ENCODE results near the gene POP5.
A peak's percentile ranks its signal among the peaks of the same experiment; 100 is the strongest.

The POP5 gene

GRCh38 chr12:120529641-120530417, 51.4 kb downstream of the POP5 start:
- peak in 1 of 2 experiments; percentile 43 for DNase-seq (ENCODE audit: low read depth in 1 of 2, low spot score in 1 of 2)
- Histone ChIP-seq H3K4me3 (replicated peaks; ENCODE audit: insufficient read depth, low read length) (peak overlapping the region; percentile 90), H3K27ac (replicated peaks) (peak overlapping the region; percentile 98), H3K27me3 (ENCODE audit: insufficient read depth, poor library complexity, severe bottlenecking) (no peaks in the 10 kb centered on the region)
- TF ChIP-seq GABPA (IDR thresholded peaks at IDR 0.05; ENCODE audit: low read depth), result no peak
- TF ChIP-seq SPI1 (IDR thresholded peaks at IDR 0.05; ENCODE audit: borderline replicate concordance, low read depth), result no peak
- no peak for TF ChIP-seq CTCF (IDR thresholded peaks at IDR 0.05; ENCODE audit: insufficient read depth, low read length)
- TF ChIP-seq POLR2AphosphoS5 (IDR thresholded peaks at IDR 0.05; ENCODE audit: low read depth), result no peak
- TF ChIP-seq, protein P1, sequence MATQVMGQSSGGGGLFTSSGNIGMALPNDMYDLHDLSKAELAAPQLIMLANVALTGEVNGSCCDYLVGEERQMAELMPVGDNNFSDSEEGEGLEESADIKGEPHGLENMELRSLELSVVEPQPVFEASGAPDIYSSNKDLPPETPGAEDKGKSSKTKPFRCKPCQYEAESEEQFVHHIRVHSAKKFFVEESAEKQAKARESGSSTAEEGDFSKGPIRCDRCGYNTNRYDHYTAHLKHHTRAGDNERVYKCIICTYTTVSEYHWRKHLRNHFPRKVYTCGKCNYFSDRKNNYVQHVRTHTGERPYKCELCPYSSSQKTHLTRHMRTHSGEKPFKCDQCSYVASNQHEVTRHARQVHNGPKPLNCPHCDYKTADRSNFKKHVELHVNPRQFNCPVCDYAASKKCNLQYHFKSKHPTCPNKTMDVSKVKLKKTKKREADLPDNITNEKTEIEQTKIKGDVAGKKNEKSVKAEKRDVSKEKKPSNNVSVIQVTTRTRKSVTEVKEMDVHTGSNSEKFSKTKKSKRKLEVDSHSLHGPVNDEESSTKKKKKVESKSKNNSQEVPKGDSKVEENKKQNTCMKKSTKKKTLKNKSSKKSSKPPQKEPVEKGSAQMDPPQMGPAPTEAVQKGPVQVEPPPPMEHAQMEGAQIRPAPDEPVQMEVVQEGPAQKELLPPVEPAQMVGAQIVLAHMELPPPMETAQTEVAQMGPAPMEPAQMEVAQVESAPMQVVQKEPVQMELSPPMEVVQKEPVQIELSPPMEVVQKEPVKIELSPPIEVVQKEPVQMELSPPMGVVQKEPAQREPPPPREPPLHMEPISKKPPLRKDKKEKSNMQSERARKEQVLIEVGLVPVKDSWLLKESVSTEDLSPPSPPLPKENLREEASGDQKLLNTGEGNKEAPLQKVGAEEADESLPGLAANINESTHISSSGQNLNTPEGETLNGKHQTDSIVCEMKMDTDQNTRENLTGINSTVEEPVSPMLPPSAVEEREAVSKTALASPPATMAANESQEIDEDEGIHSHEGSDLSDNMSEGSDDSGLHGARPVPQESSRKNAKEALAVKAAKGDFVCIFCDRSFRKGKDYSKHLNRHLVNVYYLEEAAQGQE (IDR thresholded peaks at IDR 0.05; ENCODE audit: insufficient replicate concordance, low read depth), result no peak

DNA sequence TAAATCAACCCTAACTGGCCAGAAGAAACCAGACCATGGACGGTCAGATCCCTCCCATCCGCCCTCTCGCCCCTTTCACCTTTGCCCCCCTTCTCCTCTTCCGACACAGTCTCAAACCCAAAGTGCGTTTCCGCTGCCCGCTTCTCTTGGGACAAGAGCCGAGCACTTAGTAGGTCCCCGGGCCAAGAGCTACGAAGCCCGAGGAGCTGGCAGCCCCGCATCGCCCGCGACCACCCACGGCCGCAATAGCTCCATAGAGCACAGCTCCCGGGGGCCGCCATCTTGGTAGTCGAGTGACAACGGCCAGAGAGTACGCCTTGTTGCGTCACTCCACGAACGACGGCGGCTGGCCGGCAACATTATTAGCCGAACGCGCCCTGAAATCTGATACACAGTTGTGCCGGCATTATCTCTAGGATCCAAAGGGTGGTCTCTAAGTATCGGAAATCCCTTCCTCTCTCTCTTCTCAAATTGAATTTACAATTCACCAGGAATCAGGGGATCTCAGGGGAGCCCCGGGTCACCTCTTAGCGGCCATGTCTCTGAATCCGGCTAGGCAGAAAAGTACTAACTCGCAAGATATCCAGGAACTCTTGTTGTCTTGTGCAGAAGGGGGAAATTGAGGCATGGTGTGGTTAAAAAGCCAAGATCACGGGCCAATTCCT, 52.2 kb downstream of the POP5 start, which contains the start of gene COQ5:
COQ5 (minus strand) TSS at position 298 of the 665 bp plus-strand sequence; CDS start at position 281, 17 bp downstream.
- peak within 1 kb of the TSS; percentile 98 for H3K27ac ChIP-seq (replicated peaks)
- DNase-seq (ENCODE audit: low read depth in 1 of 2, low spot score in 1 of 2), result peak; percentile 61 to 89
- no peaks in the 10 kb centered on the region for H3K27me3 ChIP-seq (ENCODE audit: insufficient read depth, poor library complexity, severe bottlenecking)
- peak within 1 kb of the TSS; percentile 90 for H3K4me3 ChIP-seq (replicated peaks; ENCODE audit: insufficient read depth, low read length)
- TF ChIP-seq SPI1 (IDR thresholded peaks at IDR 0.05; ENCODE audit: borderline replicate concordance, low read depth), result no peak
- no peak for TF ChIP-seq GABPA (IDR thresholded peaks at IDR 0.05; ENCODE audit: low read depth)
- peak; percentile 90 for TF ChIP-seq POLR2AphosphoS5 (IDR thresholded peaks at IDR 0.05; ENCODE audit: low read depth)
- no peak for TF ChIP-seq CTCF (IDR thresholded peaks at IDR 0.05; ENCODE audit: insufficient read depth, low read length)
- TF ChIP-seq, protein P1 (IDR thresholded peaks at IDR 0.05; ENCODE audit: insufficient replicate concordance, low read depth), result peak; percentile 77

Measured in HL-60 (cell line).